WTC11 (cell line): ENCODE measurements around the gene SAFB. TPM values are rescaled to one million over a fixed set of nuclear protein-coding genes. Genes with fewer than 3 reads are reported as not detected.

ENCODE experiments used
- ATAC-seq: fragments of 200-7000 bp; cut with Tn5 transposase; 2 replicates; pipeline ENCODE4 v1.10.0; 2021; ENCODE audit warnings: mild to moderate bottlenecking, moderate library complexity
- CTCF ChIA-PET: fragments of 300-600 bp; sonication (Branson Sonifier 250); formaldehyde crosslinking; loops from one replicate; lab custom pipeline; 2021; ENCODE audit warnings: antibody characterized with exemption; lab: Charles Lee
- POLR2A ChIA-PET: fragments of 350-600 bp; sonication (Branson Sonifier 250); formaldehyde crosslinking; loops from one replicate; lab custom pipeline; 2021; ENCODE audit warnings: antibody characterized with exemption; lab: Charles Lee
- DNase-seq: peaks from one replicate; pipeline ENCODE4 v3.0.0; 2021; ENCODE audit warnings: low spot score
- H3K27ac Mint-ChIP-seq: 2 replicates; pipeline ENCODE4 v1.8.0; 2021; ENCODE audit warnings: mixed read lengths
- H3K27me3 Mint-ChIP-seq: 2 replicates; pipeline ENCODE4 v1.8.0; 2021; ENCODE audit warnings: low read depth, mild to moderate bottlenecking, moderate library complexity, mixed read lengths
- H3K36me3 Mint-ChIP-seq: 2 replicates; pipeline ENCODE4 v1.8.0; 2021; ENCODE audit warnings: mixed read lengths
- H3K4me1 Mint-ChIP-seq: 2 replicates; pipeline ENCODE4 v1.8.0; 2022; ENCODE audit warnings: mixed read lengths
- H3K4me3 Mint-ChIP-seq: 2 replicates; pipeline ENCODE4 v1.8.0; 2021; ENCODE audit warnings: mild to moderate bottlenecking, moderate library complexity, mixed read lengths
- H3K9me3 Mint-ChIP-seq: 2 replicates; pipeline ENCODE4 v1.8.0; 2021; ENCODE audit warnings: mixed read lengths
- ATF3 ChIP-seq: sonication (generic); formaldehyde crosslinking; conservative IDR thresholded peaks from 2 replicates; pipeline ENCODE4 v1.8.1; 2022; ENCODE audit warnings: mild to moderate bottlenecking, missing genetic modification reagents
- CREM ChIP-seq: sonication (generic); formaldehyde crosslinking; IDR thresholded peaks from 2 replicates; pipeline ENCODE4 v1.8.1; 2022; ENCODE audit warnings: mild to moderate bottlenecking, missing genetic modification reagents, moderate library complexity
- CTCF ChIP-seq: fragments of 200-600 bp; IDR thresholded peaks from 2 replicates; pipeline ENCODE4 v1.8.0; 2022; ENCODE audit warnings: antibody characterized with exemption
- E2F1 ChIP-seq: sonication (generic); formaldehyde crosslinking; IDR thresholded peaks from 2 replicates; pipeline ENCODE4 v1.8.0; 2022; ENCODE audit warnings: mild to moderate bottlenecking, missing genetic modification reagents
- E2F4 ChIP-seq: sonication (generic); formaldehyde crosslinking; IDR thresholded peaks from 2 replicates; pipeline ENCODE4 v1.8.1; 2022; ENCODE audit warnings: low read depth, mild to moderate bottlenecking, moderate library complexity, missing genetic modification reagents, borderline replicate concordance
- ETV6 ChIP-seq: sonication (generic); formaldehyde crosslinking; IDR thresholded peaks from 2 replicates; pipeline ENCODE4 v1.8.1; 2022; ENCODE audit warnings: mild to moderate bottlenecking, missing genetic modification reagents
- FOXP1 ChIP-seq: sonication (generic); formaldehyde crosslinking; IDR thresholded peaks from 2 replicates; pipeline ENCODE4 v1.8.0; 2022; ENCODE audit warnings: missing genetic modification reagents, mild to moderate bottlenecking, moderate library complexity, borderline replicate concordance
- JAZF1 ChIP-seq: fragments of 250-450 bp; sonication (Bioruptor Pico); IDR thresholded peaks from 2 replicates; pipeline ENCODE4 v1.9.0; 2021; ENCODE audit warnings: moderate library complexity, mild to moderate bottlenecking, inconsistent platforms
- MXD4 ChIP-seq: fragments of 250-450 bp; sonication (Bioruptor Pico); IDR thresholded peaks from 2 replicates; pipeline ENCODE4 v1.8.0; 2021; ENCODE audit warnings: mild to moderate bottlenecking, moderate library complexity, borderline replicate concordance
- OVOL2 ChIP-seq: fragments of 250-450 bp; sonication (Bioruptor Pico); IDR thresholded peaks from 2 replicates; pipeline ENCODE4 v1.9.0; 2021; ENCODE audit warnings: mild to moderate bottlenecking, borderline replicate concordance
- SMAD4 ChIP-seq: sonication (generic); formaldehyde crosslinking; IDR thresholded peaks from 2 replicates; pipeline ENCODE4 v1.8.0; 2022; ENCODE audit warnings: mild to moderate bottlenecking, missing genetic modification reagents
- ZBTB21 ChIP-seq: sonication (generic); formaldehyde crosslinking; IDR thresholded peaks from 2 replicates; pipeline ENCODE4 v1.8.1; 2023; ENCODE audit warnings: mild to moderate bottlenecking, missing genetic modification reagents, borderline replicate concordance
- ZNF532 ChIP-seq: fragments of 250-450 bp; sonication (Bioruptor Pico); IDR thresholded peaks from 2 replicates; pipeline ENCODE4 v1.9.0; 2021; ENCODE audit warnings: mild to moderate bottlenecking, borderline replicate concordance
- ZNF671 ChIP-seq: fragments of 250-450 bp; sonication (Bioruptor Pico); IDR thresholded peaks from 2 replicates; pipeline ENCODE4 v1.8.0; 2021; ENCODE audit warnings: mild to moderate bottlenecking
- ZSCAN18 ChIP-seq: fragments of 250-450 bp; sonication (Bioruptor Pico); IDR thresholded peaks from 2 replicates; pipeline ENCODE4 v2.1.2; 2022; ENCODE audit warnings: mild to moderate bottlenecking, moderate library complexity
- total RNA-seq: library from RNA; stranded (reverse); gene quantifications from 3 replicates; pipeline ENCODE4 v1.2.3, GENCODE V29; 2021

Gene SAFB
- total RNA-seq, 1 experiment from 2014 or later, result 141 TPM

- ATAC-seq (no peak), DNase-seq (no peak)
- peaks cover 17% of the 10 kb centered on the region for H3K4me1 Mint-ChIP-seq
- peak overlapping the region; percentile 70 for H3K27ac Mint-ChIP-seq
- no peaks in the 10 kb centered on the region for H3K27me3 Mint-ChIP-seq
- POLR2A ChIA-PET, result interaction anchor here (0.8 kb wide), 1 partner anchor 145 kb away, joined by 3 read pairs; no protein-coding TSS in a partner anchor
- CTCF ChIA-PET, result interaction anchor here (1.0 to 3.2 kb wide), 7 partner anchors 19 to 103 kb away, joined by 3 to 11 read pairs (median 9); partner anchors contain the start of gene TINCR
- H3K36me3 Mint-ChIP-seq, result peaks cover 27% of the 10 kb centered on the region
- H3K9me3 Mint-ChIP-seq, result no peaks in the 10 kb centered on the region
- H3K4me3 Mint-ChIP-seq, result peak overlapping the region; percentile 30; the same call in 1 of the 2 replicates
- TF ChIP-seq FOXP1 (CRISPR knock-in tag) (0 out of 2 replicates have a peak, but pooled peaks have one; percentile 34), E2F1 (CRISPR knock-in tag) (no peak), ZNF671 (no peak), OVOL2 (no peak), ZBTB21 (CRISPR knock-in tag) (0 out of 2 replicates have a peak, but pooled peaks have one; percentile 24), ZSCAN18 (CRISPR knock-in tag) (no peak), JAZF1 (no peak), CREM (CRISPR knock-in tag) (no peak), MXD4 (CRISPR knock-in tag) (no peak), CTCF (no peak), SMAD4 (CRISPR knock-in tag) (no peak), E2F4 (CRISPR knock-in tag) (no peak), ZNF532 (CRISPR knock-in tag) (no peak), ATF3 (no peak), ETV6 (CRISPR knock-in tag) (no peak)
Observed at GRCh38 chr19:5586300-5587070, 36.4 kb upstream of the SAFB start.
